Measurements from ENCODE around the gene FAM78B.

FAM78B gene

DNA sequence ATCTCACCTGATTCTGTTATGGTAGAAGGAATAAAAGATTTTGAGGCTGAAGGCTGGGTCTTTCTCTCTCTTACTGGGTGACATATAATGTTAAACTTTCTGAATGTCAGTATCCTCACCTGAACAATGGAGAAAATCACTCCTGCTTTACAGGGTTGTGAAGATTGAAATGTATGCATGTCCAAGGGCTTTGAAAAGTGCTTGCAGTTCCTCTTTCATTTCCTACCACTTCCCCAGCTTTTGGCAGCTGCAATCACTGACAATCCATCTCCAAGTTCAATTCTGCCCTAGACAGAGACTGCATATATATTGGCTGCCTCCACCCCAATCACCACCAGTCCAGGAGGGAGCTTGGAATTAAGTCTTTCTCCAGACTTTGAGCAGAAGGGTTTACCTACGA lies 39.8 kb downstream of the FAM78B start:
- no peaks in the 10 kb centered on the region for H3K9me3 ChIP-seq (ENCODE audit: insufficient read depth, low read depth, low read length)
- H3K4me1 ChIP-seq (ENCODE audit: insufficient read depth, low read length, poor library complexity, severe bottlenecking) = no peaks in the 10 kb centered on the region
- H3K36me3 ChIP-seq (ENCODE audit: insufficient read depth, low read length) = no peaks in the 10 kb centered on the region
- no peak overlapping the region for H2AFZ ChIP-seq (ENCODE audit: low read length)
- no peaks in the 10 kb centered on the region for H3K79me2 ChIP-seq (ENCODE audit: insufficient read depth, low read length)
- H3K4me2 ChIP-seq (ENCODE audit: low read depth, low read length, poor library complexity, severe bottlenecking) = no peak overlapping the region
- H4K20me1 ChIP-seq (ENCODE audit: insufficient read depth, low read length, poor library complexity, severe bottlenecking) = no peaks in the 10 kb centered on the region
- no peak overlapping the region for H3K4me3 ChIP-seq (ENCODE audit: low read length, poor library complexity, severe bottlenecking)
- no peaks in the 10 kb centered on the region for H3K27me3 ChIP-seq (ENCODE audit: insufficient read depth, low read length, poor library complexity, severe bottlenecking)
- no peak overlapping the region for H3K9ac ChIP-seq (ENCODE audit: low read depth, low read length, poor library complexity, severe bottlenecking)
- TF ChIP-seq, protein P1, sequence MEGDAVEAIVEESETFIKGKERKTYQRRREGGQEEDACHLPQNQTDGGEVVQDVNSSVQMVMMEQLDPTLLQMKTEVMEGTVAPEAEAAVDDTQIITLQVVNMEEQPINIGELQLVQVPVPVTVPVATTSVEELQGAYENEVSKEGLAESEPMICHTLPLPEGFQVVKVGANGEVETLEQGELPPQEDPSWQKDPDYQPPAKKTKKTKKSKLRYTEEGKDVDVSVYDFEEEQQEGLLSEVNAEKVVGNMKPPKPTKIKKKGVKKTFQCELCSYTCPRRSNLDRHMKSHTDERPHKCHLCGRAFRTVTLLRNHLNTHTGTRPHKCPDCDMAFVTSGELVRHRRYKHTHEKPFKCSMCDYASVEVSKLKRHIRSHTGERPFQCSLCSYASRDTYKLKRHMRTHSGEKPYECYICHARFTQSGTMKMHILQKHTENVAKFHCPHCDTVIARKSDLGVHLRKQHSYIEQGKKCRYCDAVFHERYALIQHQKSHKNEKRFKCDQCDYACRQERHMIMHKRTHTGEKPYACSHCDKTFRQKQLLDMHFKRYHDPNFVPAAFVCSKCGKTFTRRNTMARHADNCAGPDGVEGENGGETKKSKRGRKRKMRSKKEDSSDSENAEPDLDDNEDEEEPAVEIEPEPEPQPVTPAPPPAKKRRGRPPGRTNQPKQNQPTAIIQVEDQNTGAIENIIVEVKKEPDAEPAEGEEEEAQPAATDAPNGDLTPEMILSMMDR (conservative IDR thresholded peaks at IDR 0.05; ENCODE audit: low read length) = no peak
- TF ChIP-seq EZH2phosphoT487 (IDR thresholded peaks at IDR 0.05; ENCODE audit: borderline replicate concordance) = no peak
- H3K9me2 ChIP-seq (replicated peaks; ENCODE audit: low read depth, low read length) = no peaks in the 10 kb centered on the region
- H3F3A ChIP-seq (ENCODE audit: low read depth) = no peaks in the 10 kb centered on the region

DNA sequence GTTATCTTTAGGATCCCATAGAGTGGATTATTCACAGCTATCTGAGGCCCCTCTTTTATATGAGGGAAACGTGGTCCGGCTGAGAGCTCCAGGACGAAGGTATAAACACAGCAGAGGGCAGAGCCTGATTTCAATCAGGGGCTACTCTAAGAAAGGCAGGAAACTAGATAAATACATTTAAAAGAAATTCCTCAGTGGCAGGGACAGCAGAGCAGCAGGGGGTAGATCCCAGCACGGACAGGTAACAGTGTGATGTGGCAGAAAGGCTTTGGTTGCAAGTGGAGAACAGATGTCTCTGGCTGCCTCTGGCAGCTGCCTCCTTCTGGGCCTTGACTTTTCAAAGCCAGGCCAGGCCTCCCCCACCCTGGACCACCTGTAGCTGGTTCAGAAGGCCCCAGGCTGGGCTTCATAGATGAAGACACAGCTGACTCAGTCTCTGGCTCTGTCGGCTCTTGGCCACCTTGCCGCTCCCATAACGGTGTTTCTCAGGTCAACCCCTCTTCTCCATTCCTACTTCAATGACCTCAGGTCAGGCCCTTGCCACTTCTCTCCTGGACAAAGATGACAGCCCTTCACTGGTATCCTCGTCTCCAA lies 43.8 kb downstream of the FAM78B start:
- Histone ChIP-seq H3K9me2 (replicated peaks; ENCODE audit: low read depth, low read length) (no peaks in the 10 kb centered on the region), H3K4me3 (ENCODE audit: low read length, poor library complexity, severe bottlenecking) (no peak overlapping the region), H3K4me2 (ENCODE audit: low read depth, low read length, poor library complexity, severe bottlenecking) (no peak overlapping the region)

DNA sequence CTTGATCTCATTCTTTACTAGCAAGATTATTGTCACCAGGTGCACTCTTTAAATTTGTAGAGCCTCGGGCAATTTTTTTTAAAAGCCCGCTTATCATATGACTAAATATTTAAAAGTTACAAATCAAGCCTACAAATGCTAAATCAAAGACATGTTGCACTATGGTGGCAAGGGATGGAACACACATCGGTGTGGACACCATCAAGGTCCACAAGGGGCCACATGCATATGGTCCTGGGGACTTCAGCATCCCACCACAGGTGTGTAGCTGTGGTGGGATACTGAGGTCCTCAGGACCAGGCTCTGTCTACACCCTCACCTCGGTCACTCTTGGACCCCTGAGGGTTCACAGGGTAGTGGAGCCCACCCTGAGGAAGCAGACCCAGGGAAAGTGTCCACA lies 45.8 kb downstream of the FAM78B start:
- Histone ChIP-seq H3K79me2 (ENCODE audit: insufficient read depth, low read length) (no peaks in the 10 kb centered on the region), H3K9me3 (ENCODE audit: insufficient read depth, low read depth, low read length) (no peaks in the 10 kb centered on the region), H3K9ac (ENCODE audit: low read depth, low read length, poor library complexity, severe bottlenecking) (no peak overlapping the region), H3K4me2 (ENCODE audit: low read depth, low read length, poor library complexity, severe bottlenecking) (no peak overlapping the region), H3K4me3 (ENCODE audit: low read length, poor library complexity, severe bottlenecking) (no peak overlapping the region), H3K9me2 (replicated peaks; ENCODE audit: low read depth, low read length) (no peaks in the 10 kb centered on the region), H2AFZ (ENCODE audit: low read length) (no peak overlapping the region), H3F3A (ENCODE audit: low read depth) (no peaks in the 10 kb centered on the region), H3K4me1 (ENCODE audit: insufficient read depth, low read length, poor library complexity, severe bottlenecking) (no peaks in the 10 kb centered on the region), H3K36me3 (ENCODE audit: insufficient read depth, low read length) (no peaks in the 10 kb centered on the region), H3K27me3 (ENCODE audit: insufficient read depth, low read length, poor library complexity, severe bottlenecking) (no peaks in the 10 kb centered on the region), H4K20me1 (ENCODE audit: insufficient read depth, low read length, poor library complexity, severe bottlenecking) (no peaks in the 10 kb centered on the region)
- no peak for TF ChIP-seq EZH2phosphoT487 (IDR thresholded peaks at IDR 0.05; ENCODE audit: borderline replicate concordance)
- TF ChIP-seq, protein P1 (conservative IDR thresholded peaks at IDR 0.05; ENCODE audit: low read length) = no peak

More for the DNA sequence above, 43.8 kb downstream of the FAM78B start:
- Histone ChIP-seq H3F3A (ENCODE audit: low read depth) (no peaks in the 10 kb centered on the region), H3K36me3 (ENCODE audit: insufficient read depth, low read length) (no peaks in the 10 kb centered on the region), H3K9ac (ENCODE audit: low read depth, low read length, poor library complexity, severe bottlenecking) (no peak overlapping the region), H3K4me1 (ENCODE audit: insufficient read depth, low read length, poor library complexity, severe bottlenecking) (no peaks in the 10 kb centered on the region), H2AFZ (ENCODE audit: low read length) (no peak overlapping the region), H4K20me1 (ENCODE audit: insufficient read depth, low read length, poor library complexity, severe bottlenecking) (no peaks in the 10 kb centered on the region), H3K79me2 (ENCODE audit: insufficient read depth, low read length) (no peaks in the 10 kb centered on the region), H3K9me3 (ENCODE audit: insufficient read depth, low read depth, low read length) (no peaks in the 10 kb centered on the region), H3K27me3 (ENCODE audit: insufficient read depth, low read length, poor library complexity, severe bottlenecking) (no peaks in the 10 kb centered on the region)
- no peak for TF ChIP-seq EZH2phosphoT487 (IDR thresholded peaks at IDR 0.05; ENCODE audit: borderline replicate concordance)
- TF ChIP-seq, protein P1 (conservative IDR thresholded peaks at IDR 0.05; ENCODE audit: low read length) = no peak
